Ascending aorta (tissue), 2 donors: ENCODE measurements around the gene COL18A1. TPM values are rescaled to one million over a fixed set of nuclear protein-coding genes. Genes with fewer than 3 reads are reported as not detected.

Experiments
- DNase-seq, 2 donors: peaks; one replicate each; pipeline ENCODE4 v3.0.0-alpha.2; 2019; ENCODE audit warnings: low spot score in 2 of 2
- H3K27ac ChIP-seq, 2 donors: fragments of 200-600 bp; sonication (generic); one replicate each; pipeline ENCODE4 v1.5.1; 2016 to 2017; ENCODE audit warnings: mild to moderate bottlenecking in 1 of 2
- H3K27me3 ChIP-seq: fragments of 200-600 bp; sonication (generic); one replicate; pipeline ENCODE4 v1.5.1; 2017
- H3K36me3 ChIP-seq, 2 donors: fragments of 200-600 bp; sonication (generic); one replicate each; pipeline ENCODE4 v1.5.1; 2016
- H3K4me1 ChIP-seq, 2 donors: fragments of 200-600 bp; sonication (generic); one replicate each; pipeline ENCODE4 v1.5.1; 2016 to 2017; ENCODE audit warnings: mild to moderate bottlenecking in 1 of 2
- H3K4me3 ChIP-seq, 2 donors: fragments of 200-600 bp; sonication (generic); one replicate each; pipeline ENCODE4 v1.5.1; 2016 to 2017; ENCODE audit warnings: mild to moderate bottlenecking in 1 of 2
- H3K9me3 ChIP-seq, 2 donors: fragments of 200-600 bp; sonication (generic); one replicate each; pipeline ENCODE4 v1.5.1; 2016
- CTCF ChIP-seq, 3 experiments: fragments of 200-600 bp in 2 of 3; fragments of 450-650 bp in 1 of 3; sonication (generic) in 2 of 3; IDR thresholded peaks; one replicate each; pipeline ENCODE4 v1.5.1; 2016 to 2019; ENCODE audit warnings: antibody characterized with exemption in 3 of 3, mild to moderate bottlenecking in 1 of 3, moderate library complexity in 1 of 3
- intact Hi-C: fragments of 100-400 bp; cut with DNase I; formaldehyde crosslinking; loops from one replicate; pipeline ENCODE4 v1.15.1; 2023
- total RNA-seq: library from RNA; depleted of rRNA; stranded (reverse); fragments of >200 nt; gene quantifications from one replicate; pipeline ENCODE4 v1.1.0, GENCODE V29; 2016

COL18A1 gene
- total RNA-seq, 1 donor from 2014 or later: 699 TPM

GRCh38 chr21:45376459-45377324 lies 28.3 kb upstream of the COL18A1 start:
- Histone ChIP-seq H3K27me3 (no peaks in the 10 kb centered on the region), H3K9me3 (no peaks in the 10 kb centered on the region), H3K27ac (no peak overlapping the region), H3K4me3 (no peak overlapping the region), H3K4me1 (no peaks in the 10 kb centered on the region), H3K36me3 (no peaks in the 10 kb centered on the region)
- intact Hi-C loops: no loop called here
- no peak for TF ChIP-seq CTCF (IDR thresholded peaks at IDR 0.05)
- peak in 1 of 2 donors; percentile 63 for DNase-seq

- Histone ChIP-seq H3K36me3 (no peaks in the 10 kb centered on the region), H3K4me3 (no peak overlapping the region), H3K27me3 (no peaks in the 10 kb centered on the region), H3K9me3 (no peaks in the 10 kb centered on the region), H3K27ac (no peak overlapping the region), H3K4me1 (no peaks in the 10 kb centered on the region)
- intact Hi-C loops: no loop called here
- TF ChIP-seq CTCF (IDR thresholded peaks at IDR 0.05): no peak
- no peak for DNase-seq
Measured at GRCh38 chr21:45377325-45377709, 27.6 kb upstream of the COL18A1 start.

- H3K4me3 ChIP-seq: no peak overlapping the region
- H3K4me1 ChIP-seq: no peaks in the 10 kb centered on the region
- DNase-seq: peak in 1 of 2 donors; percentile 41
- H3K27me3 ChIP-seq: no peaks in the 10 kb centered on the region
- H3K9me3 ChIP-seq: no peaks in the 10 kb centered on the region
- intact Hi-C loops: no loop called here
- no peak for TF ChIP-seq CTCF (IDR thresholded peaks at IDR 0.05)
- H3K27ac ChIP-seq: no peak overlapping the region
- no peaks in the 10 kb centered on the region for H3K36me3 ChIP-seq
Measured at GRCh38 chr21:45377866-45378257, 27.1 kb upstream of the COL18A1 start.

- no peak overlapping the region for H3K4me3 ChIP-seq
- no peaks in the 10 kb centered on the region for H3K4me1 ChIP-seq
- no peak overlapping the region for H3K27ac ChIP-seq
- H3K9me3 ChIP-seq: no peaks in the 10 kb centered on the region
- peak in 1 of 2 donors; percentile 37 for DNase-seq
- no peak for TF ChIP-seq CTCF (IDR thresholded peaks at IDR 0.05)
- intact Hi-C loops: no loop called here
- no peaks in the 10 kb centered on the region for H3K27me3 ChIP-seq
- H3K36me3 ChIP-seq: no peaks in the 10 kb centered on the region
Measured at GRCh38 chr21:45378258-45378966, 26.6 kb upstream of the COL18A1 start.

GRCh38 chr21:45379171-45379900 lies 25.6 kb upstream of the COL18A1 start:
- Histone ChIP-seq H3K4me1 (no peaks in the 10 kb centered on the region), H3K27me3 (no peaks in the 10 kb centered on the region), H3K36me3 (no peaks in the 10 kb centered on the region), H3K27ac (no peak overlapping the region), H3K4me3 (no peak overlapping the region), H3K9me3 (no peaks in the 10 kb centered on the region)
- DNase-seq: peak in 1 of 2 donors; percentile 43
- intact Hi-C loops: no loop called here
- TF ChIP-seq CTCF (IDR thresholded peaks at IDR 0.05): no peak
